Vagina (tissue), 2 donors: Measurements from ENCODE around the gene FHIT.

Experiments
- POLR2A ChIP-seq, 2 donors: fragments of 450-650 bp; IDR thresholded peaks; one replicate each; pipeline ENCODE4 v1.6.1; 2017; ENCODE audit warnings: antibody characterized with exemption in 2 of 2, mild to moderate bottlenecking in 2 of 2, moderate library complexity in 2 of 2
- TF ChIP-seq, protein P1 (sequence below), 3 experiments: fragments of 450-650 bp in 2 of 3; fragments of 200-600 bp in 1 of 3; sonication (generic) in 1 of 3; IDR thresholded peaks; one replicate each; pipeline ENCODE4 v1.5.1; 2017 to 2019; ENCODE audit warnings: antibody characterized with exemption in 3 of 3, mild to moderate bottlenecking in 2 of 3, moderate library complexity in 2 of 3

DNA sequence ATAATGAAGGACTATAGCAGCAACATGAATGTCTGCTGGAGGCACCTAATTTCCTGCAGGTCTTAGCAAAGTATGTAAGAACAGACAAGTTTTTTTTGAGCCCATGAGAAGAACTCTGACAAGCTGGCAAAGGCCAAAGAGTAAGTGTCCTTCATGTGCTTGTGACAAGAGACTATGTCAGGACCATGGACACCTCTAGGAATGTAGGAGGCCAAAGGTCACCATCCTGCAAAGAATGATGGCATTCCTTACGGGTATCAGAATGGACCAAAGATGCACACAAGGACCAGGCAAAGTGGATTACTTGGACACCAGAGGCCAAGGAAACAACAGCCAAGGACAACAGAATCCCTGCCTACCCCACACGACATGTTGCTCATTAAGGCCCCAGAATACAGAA lies 1343.0 kb downstream of the FHIT start:
- TF ChIP-seq, protein P1, sequence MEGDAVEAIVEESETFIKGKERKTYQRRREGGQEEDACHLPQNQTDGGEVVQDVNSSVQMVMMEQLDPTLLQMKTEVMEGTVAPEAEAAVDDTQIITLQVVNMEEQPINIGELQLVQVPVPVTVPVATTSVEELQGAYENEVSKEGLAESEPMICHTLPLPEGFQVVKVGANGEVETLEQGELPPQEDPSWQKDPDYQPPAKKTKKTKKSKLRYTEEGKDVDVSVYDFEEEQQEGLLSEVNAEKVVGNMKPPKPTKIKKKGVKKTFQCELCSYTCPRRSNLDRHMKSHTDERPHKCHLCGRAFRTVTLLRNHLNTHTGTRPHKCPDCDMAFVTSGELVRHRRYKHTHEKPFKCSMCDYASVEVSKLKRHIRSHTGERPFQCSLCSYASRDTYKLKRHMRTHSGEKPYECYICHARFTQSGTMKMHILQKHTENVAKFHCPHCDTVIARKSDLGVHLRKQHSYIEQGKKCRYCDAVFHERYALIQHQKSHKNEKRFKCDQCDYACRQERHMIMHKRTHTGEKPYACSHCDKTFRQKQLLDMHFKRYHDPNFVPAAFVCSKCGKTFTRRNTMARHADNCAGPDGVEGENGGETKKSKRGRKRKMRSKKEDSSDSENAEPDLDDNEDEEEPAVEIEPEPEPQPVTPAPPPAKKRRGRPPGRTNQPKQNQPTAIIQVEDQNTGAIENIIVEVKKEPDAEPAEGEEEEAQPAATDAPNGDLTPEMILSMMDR (IDR thresholded peaks at IDR 0.05) = no peak
- no peak for TF ChIP-seq POLR2A (IDR thresholded peaks at IDR 0.05)
